ENCODE data around the gene SPINK1. TPM values are rescaled to one million over a fixed set of nuclear protein-coding genes. Genes with fewer than 3 reads are reported as not detected.

The SPINK1 gene
- total RNA-seq, 1 experiment from 2014 or later, result 4.5 TPM

GRCh38 chr5:147856801-147857200 is 25.3 kb upstream of the SPINK1 start:
- Histone ChIP-seq H3K27ac (ENCODE audit: low read depth, low read length) (no peak overlapping the region), H3K9me3 (ENCODE audit: control insufficient read depth in 1 of 2, insufficient read depth in 1 of 2, low read depth in 1 of 2, low read length in 2 of 2) (no peaks in the 10 kb centered on the region), H3K4me2 (ENCODE audit: low read length) (no peak overlapping the region), H3K36me3 (ENCODE audit: control insufficient read depth in 1 of 2, insufficient read depth in 2 of 2, low read length in 2 of 2) (no peaks in the 10 kb centered on the region), H3K4me3 (replicated peaks in 1 of 2; ENCODE audit: low read depth in 1 of 2, low read length in 2 of 2) (no peak overlapping the region), H3K27me3 (ENCODE audit: insufficient read depth, low read length) (peaks cover 5% of the 10 kb centered on the region; the same call in 1 of the 2 replicates), H3K9me2 (ENCODE audit: insufficient read depth) (no peaks in the 10 kb centered on the region), H2AFZ (ENCODE audit: low read depth, low read length, poor library complexity, severe bottlenecking) (no peak overlapping the region), H3K9ac (ENCODE audit: low read length) (no peak overlapping the region), H3K79me2 (ENCODE audit: insufficient read depth, low read length) (no peaks in the 10 kb centered on the region), H3K4me1 (ENCODE audit: control insufficient read depth in 1 of 2, insufficient read depth in 2 of 2, low read length in 2 of 2) (no peaks in the 10 kb centered on the region), H4K20me1 (ENCODE audit: insufficient read depth) (no peaks in the 10 kb centered on the region)
- intact Hi-C loops (cut with micrococcal nuclease), result loop anchor here (1.0 to 5.0 kb wide), 2 partner anchors 78 to 250 kb away; no protein-coding TSS in a partner anchor
- ChIA-PET CTCF (interaction anchor here (1.5 to 4.0 kb wide), 3 partner anchors 77 to 874 kb away, joined by 4 to 34 read pairs (median 12); no protein-coding TSS in a partner anchor), POLR2A (no interaction called here), RAD21 (ENCODE audit: low non-redundant PET in 1 of 2, low total read pairs in 2 of 2, uncharacterized antibody in 2 of 2, unreplicated experiment in 2 of 2) (no interaction called here)
- no peak for DNase-seq (ENCODE audit: low read depth, low spot score)
- BruUV-seq (replicated peaks), result no TSS peak
- ATAC-seq, result no peak
- no peak for TF ChIP-seq EZH2 (IDR thresholded peaks at IDR 0.05)
- TF ChIP-seq FOSL1 (IDR thresholded peaks at IDR 0.05; ENCODE audit: low read depth), result no peak

DNA sequence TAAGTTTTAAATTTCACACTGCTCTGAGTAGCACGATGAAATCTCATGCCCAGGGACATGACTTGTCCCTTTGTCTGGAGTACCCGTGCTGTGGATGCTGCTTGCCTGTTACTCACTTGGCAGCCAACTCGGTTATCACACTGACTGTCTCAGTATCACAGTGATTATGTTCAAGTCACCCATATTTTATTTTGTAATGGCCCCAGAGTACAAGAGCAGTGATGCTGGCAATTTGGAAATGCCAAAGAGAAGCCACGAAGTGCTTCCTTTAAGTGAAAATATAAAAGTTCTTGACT is 24.3 kb upstream of the SPINK1 start:
- no peaks in the 10 kb centered on the region for H3K9me2 ChIP-seq (ENCODE audit: insufficient read depth)
- ChIA-PET POLR2A (no interaction called here), RAD21 (ENCODE audit: low non-redundant PET in 1 of 2, low total read pairs in 2 of 2, uncharacterized antibody in 2 of 2, unreplicated experiment in 2 of 2) (no interaction called here), CTCF (interaction anchor here (1.1 kb wide), 1 partner anchor 84 kb away, joined by 3 read pairs; no protein-coding TSS in a partner anchor)
- no peak overlapping the region for H3K27ac ChIP-seq (ENCODE audit: low read depth, low read length)
- intact Hi-C loops (cut with micrococcal nuclease), result loop anchor here (5.0 kb wide), 1 partner anchor 252 kb away; no protein-coding TSS in a partner anchor
- H3K79me2 ChIP-seq (ENCODE audit: insufficient read depth, low read length), result no peaks in the 10 kb centered on the region
- H2AFZ ChIP-seq (ENCODE audit: low read depth, low read length, poor library complexity, severe bottlenecking), result no peak overlapping the region
- no peaks in the 10 kb centered on the region for H3K36me3 ChIP-seq (ENCODE audit: control insufficient read depth in 1 of 2, insufficient read depth in 2 of 2, low read length in 2 of 2)
- no peak overlapping the region for H3K9ac ChIP-seq (ENCODE audit: low read length)
- peaks cover 5% of the 10 kb centered on the region; the same call in 1 of the 2 replicates for H3K27me3 ChIP-seq (ENCODE audit: insufficient read depth, low read length)
- no TSS peak for BruUV-seq (replicated peaks)
- H3K4me1 ChIP-seq (ENCODE audit: control insufficient read depth in 1 of 2, insufficient read depth in 2 of 2, low read length in 2 of 2), result no peaks in the 10 kb centered on the region
- H3K9me3 ChIP-seq (ENCODE audit: control insufficient read depth in 1 of 2, insufficient read depth in 1 of 2, low read depth in 1 of 2, low read length in 2 of 2), result no peaks in the 10 kb centered on the region
- ATAC-seq (no peak), DNase-seq (ENCODE audit: low read depth, low spot score) (no peak)
- H3K4me2 ChIP-seq (ENCODE audit: low read length), result no peak overlapping the region
- no peaks in the 10 kb centered on the region for H4K20me1 ChIP-seq (ENCODE audit: insufficient read depth)
- H3K4me3 ChIP-seq (replicated peaks in 1 of 2; ENCODE audit: low read depth in 1 of 2, low read length in 2 of 2), result no peak overlapping the region
- TF ChIP-seq MAX (IDR thresholded peaks at IDR 0.05) (no peak), ZBTB33 (IDR thresholded peaks at IDR 0.05; ENCODE audit: extremely low read depth, insufficient replicate concordance, low read length) (no peak), CBX3 (IDR thresholded peaks at IDR 0.05; ENCODE audit: low read depth) (no peak), SIN3A (IDR thresholded peaks at IDR 0.05; ENCODE audit: low read depth) (no peak), TCF7L2 (IDR thresholded peaks at IDR 0.05; ENCODE audit: borderline replicate concordance, extremely low read depth, insufficient read depth, insufficient read length) (no peak), EZH2 (IDR thresholded peaks at IDR 0.05) (no peak), EGR1 (IDR thresholded peaks at IDR 0.05; ENCODE audit: low read depth) (no peak), ELF1 (IDR thresholded peaks at IDR 0.05; ENCODE audit: borderline replicate concordance, low read depth) (no peak), SRF (IDR thresholded peaks at IDR 0.05; ENCODE audit: low read depth) (no peak), POLR2AphosphoS5 (IDR thresholded peaks at IDR 0.05; ENCODE audit: low read depth, low read length) (no peak)
- TF ChIP-seq, protein P1, sequence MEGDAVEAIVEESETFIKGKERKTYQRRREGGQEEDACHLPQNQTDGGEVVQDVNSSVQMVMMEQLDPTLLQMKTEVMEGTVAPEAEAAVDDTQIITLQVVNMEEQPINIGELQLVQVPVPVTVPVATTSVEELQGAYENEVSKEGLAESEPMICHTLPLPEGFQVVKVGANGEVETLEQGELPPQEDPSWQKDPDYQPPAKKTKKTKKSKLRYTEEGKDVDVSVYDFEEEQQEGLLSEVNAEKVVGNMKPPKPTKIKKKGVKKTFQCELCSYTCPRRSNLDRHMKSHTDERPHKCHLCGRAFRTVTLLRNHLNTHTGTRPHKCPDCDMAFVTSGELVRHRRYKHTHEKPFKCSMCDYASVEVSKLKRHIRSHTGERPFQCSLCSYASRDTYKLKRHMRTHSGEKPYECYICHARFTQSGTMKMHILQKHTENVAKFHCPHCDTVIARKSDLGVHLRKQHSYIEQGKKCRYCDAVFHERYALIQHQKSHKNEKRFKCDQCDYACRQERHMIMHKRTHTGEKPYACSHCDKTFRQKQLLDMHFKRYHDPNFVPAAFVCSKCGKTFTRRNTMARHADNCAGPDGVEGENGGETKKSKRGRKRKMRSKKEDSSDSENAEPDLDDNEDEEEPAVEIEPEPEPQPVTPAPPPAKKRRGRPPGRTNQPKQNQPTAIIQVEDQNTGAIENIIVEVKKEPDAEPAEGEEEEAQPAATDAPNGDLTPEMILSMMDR (IDR thresholded peaks at IDR 0.05 in 2 of 3, conservative IDR thresholded peaks at IDR 0.05 in 1 of 3; ENCODE audit: borderline replicate concordance in 1 of 3, insufficient read depth in 1 of 3, low read depth in 2 of 3, low read length in 2 of 3), result no peak
- TF ChIP-seq, protein P2, sequence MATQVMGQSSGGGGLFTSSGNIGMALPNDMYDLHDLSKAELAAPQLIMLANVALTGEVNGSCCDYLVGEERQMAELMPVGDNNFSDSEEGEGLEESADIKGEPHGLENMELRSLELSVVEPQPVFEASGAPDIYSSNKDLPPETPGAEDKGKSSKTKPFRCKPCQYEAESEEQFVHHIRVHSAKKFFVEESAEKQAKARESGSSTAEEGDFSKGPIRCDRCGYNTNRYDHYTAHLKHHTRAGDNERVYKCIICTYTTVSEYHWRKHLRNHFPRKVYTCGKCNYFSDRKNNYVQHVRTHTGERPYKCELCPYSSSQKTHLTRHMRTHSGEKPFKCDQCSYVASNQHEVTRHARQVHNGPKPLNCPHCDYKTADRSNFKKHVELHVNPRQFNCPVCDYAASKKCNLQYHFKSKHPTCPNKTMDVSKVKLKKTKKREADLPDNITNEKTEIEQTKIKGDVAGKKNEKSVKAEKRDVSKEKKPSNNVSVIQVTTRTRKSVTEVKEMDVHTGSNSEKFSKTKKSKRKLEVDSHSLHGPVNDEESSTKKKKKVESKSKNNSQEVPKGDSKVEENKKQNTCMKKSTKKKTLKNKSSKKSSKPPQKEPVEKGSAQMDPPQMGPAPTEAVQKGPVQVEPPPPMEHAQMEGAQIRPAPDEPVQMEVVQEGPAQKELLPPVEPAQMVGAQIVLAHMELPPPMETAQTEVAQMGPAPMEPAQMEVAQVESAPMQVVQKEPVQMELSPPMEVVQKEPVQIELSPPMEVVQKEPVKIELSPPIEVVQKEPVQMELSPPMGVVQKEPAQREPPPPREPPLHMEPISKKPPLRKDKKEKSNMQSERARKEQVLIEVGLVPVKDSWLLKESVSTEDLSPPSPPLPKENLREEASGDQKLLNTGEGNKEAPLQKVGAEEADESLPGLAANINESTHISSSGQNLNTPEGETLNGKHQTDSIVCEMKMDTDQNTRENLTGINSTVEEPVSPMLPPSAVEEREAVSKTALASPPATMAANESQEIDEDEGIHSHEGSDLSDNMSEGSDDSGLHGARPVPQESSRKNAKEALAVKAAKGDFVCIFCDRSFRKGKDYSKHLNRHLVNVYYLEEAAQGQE (IDR thresholded peaks at IDR 0.05; ENCODE audit: low read depth), result no peak
